ENCODE results near the gene CROCC.

CROCC gene

GRCh38 chr1:16970132-16970910 lies 48.6 kb downstream of the CROCC start:
- no peak for DNase-seq

GRCh38 chr1:16971341-16972188 lies 49.8 kb downstream of the CROCC start:
- DNase-seq: peak; percentile 57

- DNase-seq: no peak
These were observed 50.6 kb downstream of the CROCC start for GRCh38 chr1:16972189-16972895.

GRCh38 chr1:16973215-16973614 lies 51.5 kb downstream of the CROCC start:
- DNase-seq: no peak

GRCh38 chr1:16975211-16975610 lies 53.5 kb downstream of the CROCC start:
- DNase-seq: no peak

- no peak for DNase-seq
These were observed 54.1 kb downstream of the CROCC start for GRCh38 chr1:16975838-16976237.

GRCh38 chr1:16976966-16977365 lies 55.2 kb downstream of the CROCC start:
- DNase-seq: no peak

GRCh38 chr1:16977377-16977776 lies 55.6 kb downstream of the CROCC start:
- no peak for DNase-seq

- DNase-seq: no peak
These were observed 56.4 kb downstream of the CROCC start for GRCh38 chr1:16978139-16978538.

GRCh38 chr1:16978567-16979474 lies 57.1 kb downstream of the CROCC start:
- peak; percentile 89 for DNase-seq

- peak; percentile 67 for DNase-seq
These were observed 58.0 kb downstream of the CROCC start for GRCh38 chr1:16979475-16980327.

GRCh38 chr1:16980473-16981268 lies 58.9 kb downstream of the CROCC start, which contains the start of gene MFAP2:
Gene MFAP2, minus strand, starts transcription at chr1:16980620. Its CDS starts 2,347 bp downstream, at chr1:16978273.
- peak; percentile 68 for DNase-seq

- peak; percentile 93 for DNase-seq
These were observed 59.6 kb downstream of the CROCC start for GRCh38 chr1:16981269-16981849.

- no peak for DNase-seq
These were observed 61.2 kb downstream of the CROCC start for GRCh38 chr1:16982902-16983301.

GRCh38 chr1:16983649-16984048 lies 61.9 kb downstream of the CROCC start:
- no peak for DNase-seq

GRCh38 chr1:16984717-16985116 lies 63.0 kb downstream of the CROCC start:
- peak; percentile 92 for DNase-seq

GRCh38 chr1:16986113-16986512 lies 64.4 kb downstream of the CROCC start:
- DNase-seq: no peak

GRCh38 chr1:16986560-16986959 lies 64.8 kb downstream of the CROCC start:
- DNase-seq: no peak

- DNase-seq: no peak
These were observed 65.2 kb downstream of the CROCC start for GRCh38 chr1:16986962-16987361.

GRCh38 chr1:16988210-16988609 lies 66.5 kb downstream of the CROCC start:
- no peak for DNase-seq
